Natural killer cell (primary cell): ENCODE results near the gene OR6B1. TPM values are rescaled to one million over a fixed set of nuclear protein-coding genes. Genes with fewer than 3 reads are reported as not detected.

Source experiments
- ATAC-seq, 3 donors: fragments of 150-1000 bp in 2 of 3; fragments of 200-7000 bp in 1 of 3; cut with Tn5 transposase; 1 replicate in 1 of 3; 2 replicates in 2 of 3; pipeline ENCODE4 v1.10.0; 2021; ENCODE audit warnings: mild to moderate bottlenecking in 2 of 3, moderate library complexity in 2 of 3
- DNase-seq, 2 donors: peaks; one replicate each; pipeline versions ENCODE4 v3.0.0 to v3.0.0-alpha.2; 2013 to 2021; ENCODE audit warnings: mixed read lengths in 1 of 2
- H3K27ac ChIP-seq: one replicate; pipeline ENCODE4 v1.5.1; 2013; ENCODE audit warnings: mild to moderate bottlenecking, low read length
- H3K27me3 ChIP-seq: one replicate; pipeline ENCODE4 v1.6.1; 2013; ENCODE audit warnings: low read length; ENCODE audit not compliant: control insufficient read depth, insufficient read depth
- H3K36me3 ChIP-seq: one replicate; pipeline ENCODE4 v1.6.1; 2013; ENCODE audit warnings: low read length; ENCODE audit not compliant: control insufficient read depth, insufficient read depth
- H3K4me1 ChIP-seq: one replicate; pipeline ENCODE4 v1.6.1; 2013; ENCODE audit warnings: low read length; ENCODE audit not compliant: control insufficient read depth, insufficient read depth
- H3K4me3 ChIP-seq: one replicate; pipeline ENCODE4 v1.5.1; 2013; ENCODE audit warnings: low read length
- H3K9me3 ChIP-seq: one replicate; pipeline ENCODE4 v1.6.1; 2013; ENCODE audit warnings: low read length; ENCODE audit not compliant: control insufficient read depth, insufficient read depth
- H3K27ac Mint-ChIP-seq, 2 donors: one replicate each; pipeline ENCODE4 v1.8.0; 2022; ENCODE audit warnings: mild to moderate bottlenecking in 2 of 2, mixed read lengths in 2 of 2, moderate library complexity in 1 of 2
- H3K27me3 Mint-ChIP-seq, 2 donors: one replicate each; pipeline ENCODE4 v1.8.0; 2022; ENCODE audit warnings: low read depth in 2 of 2, mixed read lengths in 2 of 2
- H3K36me3 Mint-ChIP-seq: one replicate; pipeline ENCODE4 v1.8.0; 2022; ENCODE audit warnings: mixed read lengths
- H3K4me1 Mint-ChIP-seq, 2 donors: one replicate each; pipeline ENCODE4 v1.8.0; 2022; ENCODE audit warnings: mixed read lengths in 2 of 2
- H3K4me3 Mint-ChIP-seq: one replicate; pipeline ENCODE4 v1.8.0; 2022; ENCODE audit warnings: mild to moderate bottlenecking, moderate library complexity, mixed read lengths
- H3K9me3 Mint-ChIP-seq, 2 donors: one replicate each; pipeline ENCODE4 v1.8.0; 2022; ENCODE audit warnings: mixed read lengths in 2 of 2
- CTCF ChIP-seq: fragments of 200-600 bp; IDR thresholded peaks from one replicate; pipeline ENCODE4 v1.8.0; 2022; ENCODE audit warnings: antibody characterized with exemption
- WGBS: methylation state at CpG from one replicate; pipeline ENCODE4 v1.1.7; 2013; ENCODE audit warnings: missing lambda C conversion rate; ENCODE audit not compliant: insufficient coverage; 5-methylcytosine and 5-hydroxymethylcytosine counted together
- intact Hi-C: fragments of 100-400 bp; cut with micrococcal nuclease; formaldehyde crosslinking; loops from one replicate; pipeline ENCODE4 v1.14.2; 2022
- total RNA-seq, 4 donors: library from RNA; stranded (reverse); fragments of 120-200 nt in 1 of 4; gene quantifications; one replicate each; pipeline versions ENCODE4 v1.2.3 to v1.2.4, GENCODE V29; 2013 to 2022

OR6B1 gene
- total RNA-seq, 3 donors from 2014 or later (not counting 1 experiment from before 2014, with no cell fraction given): not detected

- Mint-ChIP-seq H3K27me3 (no peaks in the 10 kb centered on the region), H3K4me1 (no peaks in the 10 kb centered on the region), H3K4me3 (no peak overlapping the region), H3K9me3 (no peaks in the 10 kb centered on the region), H3K36me3 (no peaks in the 10 kb centered on the region), H3K27ac (no peak overlapping the region)
- intact Hi-C loops: no loop called here
- WGBS: 33% methylated on average over 1 of the region's 3 CpGs
- no peak for ATAC-seq
- H3K36me3 ChIP-seq: no peaks in the 10 kb centered on the region
- H3K27ac ChIP-seq: no peak overlapping the region
- no peak for TF ChIP-seq CTCF
- no peaks in the 10 kb centered on the region for H3K4me1 ChIP-seq
- no peaks in the 10 kb centered on the region for H3K9me3 ChIP-seq
- no peak for DNase-seq
- H3K4me3 ChIP-seq: no peak overlapping the region
- no peaks in the 10 kb centered on the region for H3K27me3 ChIP-seq
Measured at GRCh38 chr7:144027070-144027469, 26.9 kb downstream of the OR6B1 start.

GRCh38 chr7:144027974-144028373, 27.9 kb downstream of the OR6B1 start:
- Histone ChIP-seq H3K4me1 (no peaks in the 10 kb centered on the region), H3K4me3 (no peak overlapping the region), H3K9me3 (no peaks in the 10 kb centered on the region), H3K36me3 (no peaks in the 10 kb centered on the region), H3K27ac (no peak overlapping the region), H3K27me3 (no peaks in the 10 kb centered on the region)
- 40% methylated on average over 1 of the region's 1 CpG for WGBS
- intact Hi-C loops: no loop called here
- H3K27ac Mint-ChIP-seq: no peak overlapping the region
- no peak for TF ChIP-seq CTCF
- DNase-seq: no peak
- H3K4me1 Mint-ChIP-seq: no peaks in the 10 kb centered on the region
- ATAC-seq: no peak
- H3K4me3 Mint-ChIP-seq: no peak overlapping the region
- H3K36me3 Mint-ChIP-seq: no peaks in the 10 kb centered on the region
- no peaks in the 10 kb centered on the region for H3K9me3 Mint-ChIP-seq
- peaks cover 0 to 6% of the 10 kb centered on the region in 2 donors for H3K27me3 Mint-ChIP-seq

GRCh38 chr7:144028547-144028946, 28.4 kb downstream of the OR6B1 start:
- TF ChIP-seq CTCF: no peak
- H3K36me3 ChIP-seq: no peaks in the 10 kb centered on the region
- Mint-ChIP-seq H3K4me1 (no peaks in the 10 kb centered on the region), H3K4me3 (no peak overlapping the region), H3K9me3 (no peaks in the 10 kb centered on the region), H3K27me3 (peaks cover 2 to 10% of the 10 kb centered on the region in 2 donors), H3K27ac (no peak overlapping the region), H3K36me3 (no peaks in the 10 kb centered on the region)
- no CpG with 5 or more reads among the region's 3 CpGs for WGBS
- H3K27me3 ChIP-seq: no peaks in the 10 kb centered on the region
- intact Hi-C loops: no loop called here
- no peaks in the 10 kb centered on the region for H3K4me1 ChIP-seq
- DNase-seq: no peak
- H3K4me3 ChIP-seq: no peak overlapping the region
- no peaks in the 10 kb centered on the region for H3K9me3 ChIP-seq
- H3K27ac ChIP-seq: no peak overlapping the region
- no peak for ATAC-seq

- Mint-ChIP-seq H3K9me3 (peaks cover 0 to 2% of the 10 kb centered on the region in 2 donors), H3K27ac (no peak overlapping the region), H3K4me1 (no peaks in the 10 kb centered on the region), H3K27me3 (peaks cover 9 to 10% of the 10 kb centered on the region in 2 donors), H3K36me3 (no peaks in the 10 kb centered on the region), H3K4me3 (no peak overlapping the region)
- Histone ChIP-seq H3K27ac (no peak overlapping the region), H3K9me3 (no peaks in the 10 kb centered on the region), H3K36me3 (no peaks in the 10 kb centered on the region), H3K4me1 (no peaks in the 10 kb centered on the region), H3K4me3 (no peak overlapping the region), H3K27me3 (no peaks in the 10 kb centered on the region)
- intact Hi-C loops: no loop called here
- no peak for TF ChIP-seq CTCF
- ATAC-seq: no peak
- WGBS: 83% methylated on average over 5 of the region's 5 CpGs
- no peak for DNase-seq
Measured at GRCh38 chr7:144032516-144032915, 32.4 kb downstream of the OR6B1 start.
